HepG2 (cell line): ENCODE results near the gene SESN2. TPM values are rescaled to one million over a fixed set of nuclear protein-coding genes. Genes with fewer than 3 reads are reported as not detected.

ENCODE experiments used
- AGO2 ChIP-seq: fragments of 200-400 bp; formaldehyde crosslinking; optimal IDR thresholded peaks from 2 replicates; pipeline ENCODE3; 2017; ENCODE audit warnings: mild to moderate bottlenecking, low read depth, low read length, moderate library complexity
- CC2D1A ChIP-seq: sonication (generic); formaldehyde crosslinking; IDR thresholded peaks from 2 replicates; pipeline ENCODE4 v1.8.1; 2023; ENCODE audit warnings: mild to moderate bottlenecking, missing genetic modification reagents
- ELK4 ChIP-seq: sonication (generic); formaldehyde crosslinking; IDR thresholded peaks from 2 replicates; pipeline ENCODE4 v1.9.0; 2021; ENCODE audit warnings: missing genetic modification reagents, borderline replicate concordance
- GATAD2A ChIP-seq: IDR thresholded peaks from 2 replicates; pipeline ENCODE4 v1.6.1; 2016
- HDAC1 ChIP-seq: sonication (generic); formaldehyde crosslinking; IDR thresholded peaks from 2 replicates; pipeline ENCODE4 v1.5.1; 2020; ENCODE audit warnings: mild to moderate bottlenecking, missing genetic modification reagents
- MTA1 ChIP-seq: sonication (generic); formaldehyde crosslinking; IDR thresholded peaks from 2 replicates; pipeline ENCODE4 v1.4.0; 2020; ENCODE audit warnings: missing genetic modification reagents, mild to moderate bottlenecking, borderline replicate concordance
- NKX3-1 ChIP-seq: sonication (generic); formaldehyde crosslinking; IDR thresholded peaks from 2 replicates; pipeline ENCODE4 v1.5.0; 2020; ENCODE audit warnings: missing genetic modification reagents
- NR0B2 ChIP-seq: sonication (generic); formaldehyde crosslinking; IDR thresholded peaks from 2 replicates; pipeline ENCODE4 v1.4.0; 2020; ENCODE audit warnings: mild to moderate bottlenecking, missing genetic modification reagents
- PPARG ChIP-seq: conservative IDR thresholded peaks from 2 replicates; pipeline ENCODE4 v1.6.1; 2016; ENCODE audit warnings: missing biosample characterization, missing genetic modification reagents
- ZBTB46 ChIP-seq: sonication (generic); formaldehyde crosslinking; IDR thresholded peaks from 2 replicates; pipeline ENCODE4 v1.4.0; 2020; ENCODE audit warnings: mild to moderate bottlenecking, missing genetic modification reagents, borderline replicate concordance
- ZNF496 ChIP-seq: sonication (generic); formaldehyde crosslinking; IDR thresholded peaks from 2 replicates; pipeline ENCODE4 v1.8.1; 2023; ENCODE audit warnings: mild to moderate bottlenecking, moderate library complexity, missing genetic modification reagents; ENCODE audit not compliant: insufficient replicate concordance
- ZNF513 ChIP-seq: sonication (generic); formaldehyde crosslinking; conservative IDR thresholded peaks from 2 replicates; pipeline ENCODE4 v1.5.0; 2020; ENCODE audit warnings: missing genetic modification reagents
- ZNF547 ChIP-seq: sonication (generic); formaldehyde crosslinking; IDR thresholded peaks from 2 replicates; pipeline ENCODE4 v1.5.1; 2020; ENCODE audit warnings: mild to moderate bottlenecking, missing genetic modification reagents
- ZNF569 ChIP-seq: sonication (generic); formaldehyde crosslinking; IDR thresholded peaks from 2 replicates; pipeline ENCODE4 v1.5.0; 2020; ENCODE audit warnings: mild to moderate bottlenecking, missing genetic modification reagents, moderate library complexity, borderline replicate concordance
- ZNF609 ChIP-seq: sonication (generic); formaldehyde crosslinking; IDR thresholded peaks from 2 replicates; pipeline ENCODE4 v1.4.0; 2020; ENCODE audit warnings: mild to moderate bottlenecking, missing genetic modification reagents, borderline replicate concordance
- ZNF672 ChIP-seq: sonication (generic); formaldehyde crosslinking; IDR thresholded peaks from 2 replicates; pipeline ENCODE4 v1.8.1; 2022; ENCODE audit warnings: missing genetic modification reagents
- ZNF788 ChIP-seq: sonication (generic); formaldehyde crosslinking; IDR thresholded peaks from 2 replicates; pipeline ENCODE4 v1.5.0; 2020; ENCODE audit warnings: mild to moderate bottlenecking, missing genetic modification reagents, borderline replicate concordance
- polyA plus RNA-seq, 8 experiments: library from polyadenylated mRNA; depleted of rRNA in 3 of 8; stranded (reverse) in 7 of 8; unstranded in 1 of 8; fragments of >200 nt; fragmentation: Illumina TruSeq in 4 of 8; extraction: Trizol in 4 of 8; gene quantifications; 2 replicates each; pipeline versions ENCODE4 v1.2.1 to v1.2.3, GENCODE V29; 2011 to 2016; ENCODE audit warnings: low read depth in 4 of 8, missing spikeins in 1 of 8, mixed read lengths in 1 of 8; ENCODE audit not compliant: insufficient read depth in 1 of 8
- total RNA-seq, 5 experiments: library from RNA; depleted of rRNA; stranded (reverse); fragments of >200 nt; fragmentation: Illumina TruSeq; extraction: Trizol; gene quantifications; 2 replicates each; pipeline ENCODE4 v1.2.3, GENCODE V29; 2016; ENCODE audit warnings: low read depth in 1 of 5

SESN2 gene
- total and polyA plus RNA-seq, 2 of the 13 experiments (the other 11 are each of a cell fraction or from before 2014, with no cell fraction given), result 13.2 to 19.1 TPM

GRCh38 chr1:28296401-28297261, 37.3 kb downstream of the SESN2 start (continued):
- TF ChIP-seq NKX3-1 (no peak), NR0B2 (CRISPR knock-in tag) (no peak), GATAD2A (CRISPR knock-in tag) (peak; percentile 74), ELK4 (CRISPR knock-in tag) (no peak), ZNF496 (CRISPR knock-in tag) (no peak), ZNF672 (CRISPR knock-in tag) (no peak), CC2D1A (CRISPR knock-in tag) (no peak), ZNF609 (CRISPR knock-in tag) (peak; percentile 79; the same call in 1 of the 2 replicates), ZNF569 (CRISPR knock-in tag) (no peak), ZNF788 (peak; percentile 57; the same call in 1 of the 2 replicates), ZNF547 (no peak), ZNF513 (CRISPR knock-in tag) (no peak), HDAC1 (CRISPR knock-in tag) (peak; percentile 73), ZBTB46 (CRISPR knock-in tag) (no peak), MTA1 (CRISPR knock-in tag) (peak; percentile 97; the same call in 1 of the 2 replicates), AGO2 (no peak), PPARG (CRISPR knock-in tag) (no peak; the same call in 1 of the 2 replicates)
